ENCODE results near the gene SGF29.

GRCh38 chr16:28531777-28532744, 21.7 kb upstream of the SGF29 start:
- no peak for TF ChIP-seq POLR2A (IDR thresholded peaks at IDR 0.05)
- no peak for TF ChIP-seq CTCF (IDR thresholded peaks at IDR 0.05)
- peak; percentile 20 for TF ChIP-seq EP300 (IDR thresholded peaks at IDR 0.05)

All from ovary (tissue), 3 donors.